ENCODE results near the gene CENPF.
"Not testable (repeated sequence)": the region's sequence is repeated elsewhere in the genome, so short reads cannot be mapped to it uniquely, and the experiment has no call there.

Gene CENPF

GRCh38 chr1:214584805-214585766 lies 17.9 kb upstream of the CENPF start:
- TF ChIP-seq CTCF (IDR thresholded peaks at IDR 0.05; ENCODE audit: borderline replicate concordance, insufficient read depth, low read depth, low read length) = peak; percentile 41; the same call in 1 of the 2 replicates
- no peak overlapping the region for H3K4me3 ChIP-seq (ENCODE audit: low read depth, low read length)

GRCh38 chr1:214586621-214587020 lies 16.4 kb upstream of the CENPF start:
- no peak overlapping the region for H3K4me3 ChIP-seq (ENCODE audit: low read depth, low read length)
- TF ChIP-seq CTCF (IDR thresholded peaks at IDR 0.05; ENCODE audit: borderline replicate concordance, insufficient read depth, low read depth, low read length) = no peak

GRCh38 chr1:214587165-214587564 lies 15.8 kb upstream of the CENPF start:
- no peak for TF ChIP-seq CTCF (IDR thresholded peaks at IDR 0.05; ENCODE audit: borderline replicate concordance, insufficient read depth, low read depth, low read length)
- H3K4me3 ChIP-seq (ENCODE audit: low read depth, low read length) = no peak overlapping the region

GRCh38 chr1:214588963-214589597 lies 13.9 kb upstream of the CENPF start:
- no peak overlapping the region for H3K4me3 ChIP-seq (ENCODE audit: low read depth, low read length)
- no peak for TF ChIP-seq CTCF (IDR thresholded peaks at IDR 0.05; ENCODE audit: borderline replicate concordance, insufficient read depth, low read depth, low read length)

GRCh38 chr1:214590696-214591095 lies 12.3 kb upstream of the CENPF start:
- no peak for TF ChIP-seq CTCF (IDR thresholded peaks at IDR 0.05; ENCODE audit: borderline replicate concordance, insufficient read depth, low read depth, low read length)
- H3K4me3 ChIP-seq (ENCODE audit: low read depth, low read length) = no peak overlapping the region

GRCh38 chr1:214591918-214592317 lies 11.1 kb upstream of the CENPF start:
- H3K4me3 ChIP-seq (ENCODE audit: low read depth, low read length) = not testable (repeated sequence)

- no peak overlapping the region for H3K4me3 ChIP-seq (ENCODE audit: low read depth, low read length)
- TF ChIP-seq CTCF (IDR thresholded peaks at IDR 0.05; ENCODE audit: borderline replicate concordance, insufficient read depth, low read depth, low read length) = no peak
Measured at GRCh38 chr1:214593158-214593557, 9.8 kb upstream of the CENPF start.

All from GM12875 (cell line).